GM19438 (cell line): ENCODE measurements around the gene ZNF611.
"Not testable (repeated sequence)": the region's sequence is repeated elsewhere in the genome, so short reads cannot be mapped to it uniquely, and the experiment has no call there.

Source experiments
- ATAC-seq: cut with Tn5 transposase; IDR thresholded peaks from one replicate; pipeline ENCODE4 v1.9.1; 2021; ENCODE audit warnings: low read depth; ENCODE audit not compliant: unreplicated experiment

The ZNF611 gene

GRCh38 chr19:52720541-52720940, 14.3 kb downstream of the ZNF611 start:
- not testable (repeated sequence) for ATAC-seq

- ATAC-seq: no peak
Measured at GRCh38 chr19:52716522-52716921, 18.3 kb downstream of the ZNF611 start.

- not testable (repeated sequence) for ATAC-seq
Measured at GRCh38 chr19:52715902-52716301, 18.9 kb downstream of the ZNF611 start.

GRCh38 chr19:52715330-52715729, 19.5 kb downstream of the ZNF611 start:
- not testable (repeated sequence) for ATAC-seq

- ATAC-seq: not testable (repeated sequence)
Measured at GRCh38 chr19:52713051-52713450, 21.8 kb downstream of the ZNF611 start.

GRCh38 chr19:52711661-52712060, 23.2 kb downstream of the ZNF611 start:
- ATAC-seq: not testable (repeated sequence)

GRCh38 chr19:52710538-52710937, 24.3 kb downstream of the ZNF611 start:
- no peak for ATAC-seq

GRCh38 chr19:52705615-52706014, 29.2 kb downstream of the ZNF611 start:
- not testable (repeated sequence) for ATAC-seq

GRCh38 chr19:52703917-52704316, 30.9 kb downstream of the ZNF611 start:
- ATAC-seq: no peak

- ATAC-seq: no peak
Measured at GRCh38 chr19:52700673-52701072, 34.2 kb downstream of the ZNF611 start.

- not testable (repeated sequence) for ATAC-seq
Measured at GRCh38 chr19:52699555-52699954, 35.3 kb downstream of the ZNF611 start.

GRCh38 chr19:52695996-52696395, 38.8 kb downstream of the ZNF611 start:
- ATAC-seq: no peak

- ATAC-seq: no peak
Measured at GRCh38 chr19:52694921-52695320, 39.9 kb downstream of the ZNF611 start.

- ATAC-seq: not testable (repeated sequence)
Measured at GRCh38 chr19:52694281-52694680, 40.6 kb downstream of the ZNF611 start.

GRCh38 chr19:52692431-52693008, 42.3 kb downstream of the ZNF611 start:
- ATAC-seq: no peak

- no peak for ATAC-seq
Measured at GRCh38 chr19:52691737-52692136, 43.1 kb downstream of the ZNF611 start.

- no peak for ATAC-seq
Measured at GRCh38 chr19:52691215-52691610, 43.6 kb downstream of the ZNF611 start.

- peak; percentile 82 for ATAC-seq
Measured at GRCh38 chr19:52690369-52691214, 44.3 kb downstream of the ZNF611 start.

- ATAC-seq: peak; percentile 37
Measured at GRCh38 chr19:52689843-52690368, 44.9 kb downstream of the ZNF611 start.

- ATAC-seq: not testable (repeated sequence)
Measured at GRCh38 chr19:52688925-52689796, 45.7 kb downstream of the ZNF611 start.

- ATAC-seq: no peak
Measured at GRCh38 chr19:52688335-52688734, 46.5 kb downstream of the ZNF611 start.
